ENCODE results near the gene CREBBP.

Gene CREBBP

GRCh38 chr16:3797904-3798811 is 82.4 kb downstream of the CREBBP start:
- Histone ChIP-seq H4K20me1 (peaks cover 93 to 100% (median 98%) of the 10 kb centered on the region in 11 experiments), H3K9me3 (replicated peaks in 1 of 11) (no peaks in the 10 kb centered on the region; a peak in 1 of 22 replicates), H3K36me3 (peaks cover 8 to 68% (median 47%) of the 10 kb centered on the region in 11 experiments), H3K27ac (peak overlapping the region in 8 of 11 experiments; percentile 3 to 60 (median 29); a peak in 13 of 22 replicates), H3K4me1 (peaks cover 29 to 83% (median 61%) of the 10 kb centered on the region in 10 experiments), H3K27me3 (no peaks in the 10 kb centered on the region), H3K9ac (no peak overlapping the region), H3K4me2 (peak overlapping the region; percentile 21 to 74 (median 47); a peak in 21 of 22 replicates), H3K4me3 (no peak overlapping the region)
- no peak for TF ChIP-seq Cebpa-rat (IDR thresholded peaks at IDR 0.05)

GRCh38 chr16:3797473-3797872 is 83.0 kb downstream of the CREBBP start:
- Histone ChIP-seq H3K9ac (no peak overlapping the region), H3K36me3 (peaks cover 15 to 70% (median 49%) of the 10 kb centered on the region in 11 experiments), H3K27me3 (no peaks in the 10 kb centered on the region), H3K4me2 (peak overlapping the region in 5 of 11 experiments; percentile 3 to 74 (median 46); a peak in 7 of 22 replicates), H3K4me3 (no peak overlapping the region), H3K4me1 (peaks cover 27 to 87% (median 64%) of the 10 kb centered on the region in 10 experiments), H4K20me1 (peaks cover 95 to 100% (median 100%) of the 10 kb centered on the region in 11 experiments), H3K9me3 (replicated peaks in 1 of 11) (no peaks in the 10 kb centered on the region; a peak in 1 of 22 replicates), H3K27ac (peak overlapping the region in 2 of 11 experiments; percentile 7 to 40; a peak in 1 of 22 replicates)
- no peak for TF ChIP-seq Cebpa-rat (IDR thresholded peaks at IDR 0.05)

GRCh38 chr16:3793161-3793576 is 87.3 kb downstream of the CREBBP start:
- Histone ChIP-seq H3K4me1 (peaks cover 19 to 86% (median 68%) of the 10 kb centered on the region in 10 experiments), H3K9ac (no peak overlapping the region), H3K27ac (no peak overlapping the region), H4K20me1 (peaks cover 97 to 100% (median 100%) of the 10 kb centered on the region in 11 experiments), H3K4me2 (peak overlapping the region in 2 of 11 experiments; percentile 11 to 15; a peak in 1 of 22 replicates), H3K9me3 (replicated peaks in 1 of 11) (no peaks in the 10 kb centered on the region), H3K4me3 (no peak overlapping the region), H3K36me3 (peaks cover 53 to 83% (median 63%) of the 10 kb centered on the region in 11 experiments), H3K27me3 (no peaks in the 10 kb centered on the region)
- TF ChIP-seq Cebpa-rat (IDR thresholded peaks at IDR 0.05), result no peak

- H3K4me2 ChIP-seq, result peak overlapping the region in 2 of 11 experiments; percentile 11 to 15; a peak in 2 of 22 replicates
- TF ChIP-seq Cebpa-rat (IDR thresholded peaks at IDR 0.05), result no peak
Measured at GRCh38 chr16:3792472-3793012, 88.0 kb downstream of the CREBBP start.

GRCh38 chr16:3791701-3792100 is 88.8 kb downstream of the CREBBP start:
- TF ChIP-seq Cebpa-rat (IDR thresholded peaks at IDR 0.05), result no peak
- no peaks in the 10 kb centered on the region for H3K27me3 ChIP-seq
- H3K36me3 ChIP-seq, result peaks cover 64 to 96% (median 74%) of the 10 kb centered on the region in 11 experiments

More at GRCh38 chr16:3792472-3793012, 88.0 kb downstream of the CREBBP start:
- H3K4me1 ChIP-seq, result peaks cover 12 to 84% (median 69%) of the 10 kb centered on the region in 10 experiments
- peaks cover 59 to 90% (median 69%) of the 10 kb centered on the region in 11 experiments for H3K36me3 ChIP-seq
- no peaks in the 10 kb centered on the region for H3K27me3 ChIP-seq
- no peak overlapping the region for H3K27ac ChIP-seq
- peaks cover 97 to 100% (median 100%) of the 10 kb centered on the region in 11 experiments for H4K20me1 ChIP-seq
- H3K4me3 ChIP-seq, result no peak overlapping the region
- H3K9me3 ChIP-seq (replicated peaks in 1 of 11), result no peaks in the 10 kb centered on the region
- no peak overlapping the region for H3K9ac ChIP-seq

GRCh38 chr16:3789375-3790099 is 91.0 kb downstream of the CREBBP start:
- H3K4me2 ChIP-seq, result peak overlapping the region in 9 of 11 experiments; percentile 46 to 74 (median 68); a peak in 17 of 22 replicates

More at GRCh38 chr16:3791701-3792100, 88.8 kb downstream of the CREBBP start:
- 0 out of 22 replicates have a peak overlapping the region, but pooled peaks of 2 of the 11 experiments have one; percentile 11 to 37 for H3K9ac ChIP-seq
- H3K4me1 ChIP-seq, result peaks cover 11 to 77% (median 63%) of the 10 kb centered on the region in 10 experiments
- H3K27ac ChIP-seq, result peak overlapping the region in 2 of 11 experiments; percentile 36 to 49; a peak in 2 of 22 replicates
- no peak overlapping the region for H3K4me3 ChIP-seq
- no peaks in the 10 kb centered on the region for H3K9me3 ChIP-seq (replicated peaks in 1 of 11)
- peaks cover 98 to 100% (median 100%) of the 10 kb centered on the region in 11 experiments for H4K20me1 ChIP-seq
- H3K4me2 ChIP-seq, result peak overlapping the region in 9 of 11 experiments; percentile 46 to 74 (median 68); a peak in 17 of 22 replicates

GRCh38 chr16:3788711-3789374 is 91.7 kb downstream of the CREBBP start:
- peak overlapping the region in 7 of 11 experiments; percentile 17 to 61 (median 33); a peak in 10 of 22 replicates for H3K27ac ChIP-seq
- peak overlapping the region in 2 of 11 experiments; percentile 21 to 25; a peak in 2 of 22 replicates for H3K9ac ChIP-seq
- H3K9me3 ChIP-seq (replicated peaks in 1 of 11), result no peaks in the 10 kb centered on the region
- TF ChIP-seq Cebpa-rat (IDR thresholded peaks at IDR 0.05), result no peak
- peaks cover 98 to 100% (median 100%) of the 10 kb centered on the region in 11 experiments for H4K20me1 ChIP-seq
- no peak overlapping the region for H3K4me3 ChIP-seq
- H3K36me3 ChIP-seq, result peaks cover 87 to 99% (median 92%) of the 10 kb centered on the region in 11 experiments
- H3K4me2 ChIP-seq, result peak overlapping the region in 9 of 11 experiments; percentile 46 to 74 (median 68); a peak in 17 of 22 replicates
- no peaks in the 10 kb centered on the region for H3K27me3 ChIP-seq
- H3K4me1 ChIP-seq, result peaks cover 11 to 62% (median 53%) of the 10 kb centered on the region in 10 experiments

More at GRCh38 chr16:3789375-3790099, 91.0 kb downstream of the CREBBP start:
- H3K27me3 ChIP-seq, result no peaks in the 10 kb centered on the region
- peaks cover 98 to 100% (median 100%) of the 10 kb centered on the region in 11 experiments for H4K20me1 ChIP-seq
- peaks cover 82 to 99% (median 89%) of the 10 kb centered on the region in 11 experiments for H3K36me3 ChIP-seq
- no peaks in the 10 kb centered on the region for H3K9me3 ChIP-seq (replicated peaks in 1 of 11)
- H3K9ac ChIP-seq, result peak overlapping the region in 6 of 11 experiments; percentile 10 to 30 (median 20); a peak in 7 of 22 replicates
- peak overlapping the region in 8 of 11 experiments; percentile 23 to 61 (median 50); a peak in 15 of 22 replicates for H3K27ac ChIP-seq
- H3K4me3 ChIP-seq, result no peak overlapping the region
- TF ChIP-seq Cebpa-rat (IDR thresholded peaks at IDR 0.05), result no peak
- H3K4me1 ChIP-seq, result peaks cover 11 to 62% (median 56%) of the 10 kb centered on the region in 10 experiments
